NCI-H524 (cell line): ENCODE measurements around the gene TRAK1.

Experiments
- DNase-seq, 2 experiments: peaks; one replicate each; lab custom pipeline; 2025; lab: John Stamatoyannopoulos, UW

TRAK1 gene

DNA sequence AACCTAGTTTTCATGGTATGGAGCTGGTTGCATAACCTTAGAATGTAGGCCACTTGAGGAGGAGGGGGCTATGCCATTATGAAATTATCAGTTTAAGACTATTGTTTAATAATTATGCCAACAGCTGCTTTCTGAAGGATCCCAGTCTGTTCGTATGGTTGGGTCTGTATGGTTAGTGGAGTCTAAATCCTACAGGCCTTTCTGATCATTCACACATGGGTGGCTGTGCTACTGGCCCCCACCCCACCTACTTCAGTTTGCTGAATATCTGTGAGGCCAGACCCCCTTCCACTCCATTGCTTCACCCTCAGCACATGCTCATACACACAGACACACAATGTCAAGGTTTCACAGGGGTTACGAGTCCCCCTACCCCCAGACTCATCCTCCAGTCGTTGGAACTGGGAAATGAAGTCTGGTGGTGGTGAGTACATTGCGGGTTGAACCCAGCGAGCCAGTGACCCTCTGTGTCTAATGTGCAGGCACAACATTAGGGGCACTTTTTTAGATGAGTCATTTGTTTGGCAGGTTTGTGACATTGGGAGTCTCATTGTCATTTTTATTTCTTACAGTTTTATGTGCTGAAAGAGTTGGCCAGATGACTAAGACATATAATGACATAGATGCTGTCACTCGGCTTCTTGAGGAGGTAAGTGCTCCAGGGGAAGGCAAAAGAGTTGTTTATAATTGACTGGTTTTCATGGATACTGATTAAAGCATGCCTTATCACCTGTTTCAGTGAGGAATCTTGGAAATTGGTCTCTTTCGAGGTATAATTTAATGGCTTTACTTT, 85.3 kb downstream of the TRAK1 start:
- peak; percentile 47 to 79 for DNase-seq

GRCh38 chr3:42177068-42177800, 86.1 kb downstream of the TRAK1 start:
- DNase-seq, result no peak

- no peak for DNase-seq
Observed at GRCh38 chr3:42177801-42178150, 86.6 kb downstream of the TRAK1 start.

- DNase-seq, result peak in 1 of 2 experiments; percentile 10
Observed at GRCh38 chr3:42179110-42179725, 88.1 kb downstream of the TRAK1 start.

DNA sequence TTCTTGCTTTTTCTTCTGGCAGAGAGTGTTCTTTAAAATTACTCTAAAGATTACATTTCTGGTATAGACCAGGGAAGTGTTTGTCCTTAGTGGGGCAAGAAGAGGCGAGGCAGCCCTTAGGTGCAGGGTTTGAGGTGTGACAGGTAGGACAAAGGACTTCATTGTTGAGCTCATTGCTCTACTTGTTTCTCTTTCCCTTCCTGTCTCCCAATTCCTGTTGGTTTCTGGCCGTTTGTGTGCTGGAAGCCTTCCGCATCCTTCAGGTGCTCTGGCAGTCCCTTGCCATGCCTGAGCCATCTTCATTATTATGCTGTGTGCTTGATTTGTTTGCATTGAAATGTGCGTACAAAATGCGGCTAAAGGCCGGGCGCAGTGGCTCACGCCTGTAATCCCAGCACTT, 89.7 kb downstream of the TRAK1 start:
- no peak for DNase-seq

DNA sequence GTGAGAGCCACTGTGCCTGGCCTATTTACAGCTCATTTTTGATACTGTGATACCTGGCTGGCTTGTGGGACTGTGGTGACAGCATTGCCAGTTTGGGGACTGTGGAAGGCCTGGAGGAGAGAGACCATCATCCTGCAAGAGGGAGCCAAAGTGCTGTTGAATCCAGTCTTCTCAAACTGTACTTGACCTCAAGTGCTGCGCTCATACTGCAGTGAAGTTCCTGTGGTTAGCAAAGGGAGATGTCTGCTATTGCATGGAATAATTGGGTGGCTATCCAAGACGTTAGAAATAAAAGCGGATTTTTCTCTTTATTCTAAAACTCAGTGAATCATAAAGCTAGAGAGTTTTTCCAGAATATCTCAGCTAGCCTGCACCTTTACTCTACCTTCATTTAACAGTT, 91.4 kb downstream of the TRAK1 start:
- DNase-seq, result no peak

- no peak for DNase-seq
Observed at GRCh38 chr3:42183991-42184632, 93.0 kb downstream of the TRAK1 start.

GRCh38 chr3:42184651-42185443, 93.7 kb downstream of the TRAK1 start:
- no peak for DNase-seq

DNA sequence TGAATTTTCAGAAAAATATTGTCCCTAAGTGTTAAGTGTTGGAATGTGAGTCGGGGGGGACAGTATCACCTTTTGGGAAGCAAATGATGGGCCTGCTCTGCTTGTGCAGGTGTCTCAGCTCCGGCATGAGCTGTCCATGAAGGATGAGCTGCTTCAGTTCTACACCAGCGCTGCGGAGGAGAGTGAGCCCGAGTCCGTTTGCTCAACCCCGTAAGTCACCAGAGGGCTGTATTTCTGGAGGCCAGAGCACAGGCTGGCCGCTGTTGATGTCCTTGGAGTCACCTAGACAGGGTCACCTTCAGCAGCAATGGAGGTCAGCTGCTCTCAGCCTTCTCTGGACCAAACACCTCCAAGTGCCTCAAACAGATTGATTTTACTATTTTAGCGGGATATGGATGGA, 96.8 kb downstream of the TRAK1 start:
- no peak for DNase-seq

- DNase-seq, result no peak
Observed at GRCh38 chr3:42188376-42188775, 97.2 kb downstream of the TRAK1 start.

DNA sequence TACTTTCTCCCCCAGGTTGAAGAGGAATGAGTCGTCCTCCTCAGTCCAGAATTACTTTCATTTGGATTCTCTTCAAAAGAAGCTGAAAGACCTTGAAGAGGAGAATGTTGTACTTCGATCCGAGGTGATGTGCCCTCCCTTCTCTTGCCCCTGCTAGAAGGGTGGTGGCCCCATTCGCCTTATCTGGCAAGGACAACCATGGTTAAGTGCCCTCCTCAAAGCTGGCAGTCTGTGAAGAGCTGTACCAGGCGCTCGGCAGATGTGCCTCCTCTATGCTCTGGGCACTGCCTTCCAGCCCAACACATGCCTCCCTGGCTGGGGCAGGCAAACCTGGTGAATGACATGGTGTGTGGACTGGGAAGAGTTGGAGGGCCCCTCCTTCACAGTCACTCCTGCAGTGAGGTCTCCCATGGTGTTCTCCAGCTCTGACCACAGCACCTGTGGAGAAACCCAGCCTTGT, 97.9 kb downstream of the TRAK1 start:
- DNase-seq, result no peak

GRCh38 chr3:42189736-42190135, 98.6 kb downstream of the TRAK1 start:
- no peak for DNase-seq

DNA sequence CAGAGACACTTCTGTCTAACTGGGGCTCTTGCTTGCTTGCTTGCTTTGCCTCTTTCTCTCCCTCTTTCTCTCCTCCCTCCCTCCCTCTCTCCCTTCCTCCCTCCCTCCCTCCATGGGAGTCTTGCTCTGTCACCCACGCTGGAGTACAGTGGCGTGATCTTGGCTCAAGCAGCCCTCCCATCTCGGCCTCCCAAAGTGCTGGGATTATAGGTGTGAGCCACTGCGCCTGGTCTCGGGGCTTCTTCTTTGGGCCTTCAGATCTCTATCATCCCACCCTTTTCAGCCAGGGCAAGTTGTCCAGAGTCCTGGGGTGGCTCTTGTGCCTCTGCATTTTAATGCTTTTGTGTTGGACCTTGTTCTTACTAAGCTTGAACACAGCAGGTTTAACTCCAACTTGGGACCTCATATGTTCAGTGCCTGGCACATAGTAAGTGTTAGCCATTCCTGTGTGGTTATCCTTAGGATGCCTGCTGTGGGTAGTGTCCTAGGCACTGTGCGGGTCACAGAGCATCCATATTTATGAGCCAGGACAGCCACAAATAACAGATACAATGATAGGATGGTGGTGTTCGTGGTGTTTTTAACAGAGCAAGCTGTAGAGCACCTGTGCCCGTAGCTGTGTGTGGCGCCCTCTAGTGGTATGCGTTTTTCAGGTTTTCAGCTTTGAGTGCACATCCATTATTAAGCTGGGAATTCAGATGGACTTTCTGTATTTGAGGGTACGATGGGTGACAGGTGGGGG, 99.7 kb downstream of the TRAK1 start:
- peak; percentile 58 to 83 for DNase-seq

DNA sequence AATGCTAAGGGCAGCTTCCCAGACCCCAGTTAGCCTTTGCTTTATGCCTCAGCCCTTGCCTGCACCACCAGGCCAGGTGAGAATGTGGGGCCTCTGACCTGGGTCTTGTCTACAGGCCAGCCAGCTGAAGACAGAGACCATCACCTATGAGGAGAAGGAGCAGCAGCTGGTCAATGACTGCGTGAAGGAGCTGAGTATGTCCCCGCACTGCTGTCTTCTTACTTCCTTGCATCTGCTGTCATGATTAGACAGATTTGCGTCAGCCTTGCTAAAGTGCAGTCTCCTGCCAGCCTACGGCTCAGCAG, 100.2 kb downstream of the TRAK1 start:
- DNase-seq, result peak; percentile 58 to 83

DNA sequence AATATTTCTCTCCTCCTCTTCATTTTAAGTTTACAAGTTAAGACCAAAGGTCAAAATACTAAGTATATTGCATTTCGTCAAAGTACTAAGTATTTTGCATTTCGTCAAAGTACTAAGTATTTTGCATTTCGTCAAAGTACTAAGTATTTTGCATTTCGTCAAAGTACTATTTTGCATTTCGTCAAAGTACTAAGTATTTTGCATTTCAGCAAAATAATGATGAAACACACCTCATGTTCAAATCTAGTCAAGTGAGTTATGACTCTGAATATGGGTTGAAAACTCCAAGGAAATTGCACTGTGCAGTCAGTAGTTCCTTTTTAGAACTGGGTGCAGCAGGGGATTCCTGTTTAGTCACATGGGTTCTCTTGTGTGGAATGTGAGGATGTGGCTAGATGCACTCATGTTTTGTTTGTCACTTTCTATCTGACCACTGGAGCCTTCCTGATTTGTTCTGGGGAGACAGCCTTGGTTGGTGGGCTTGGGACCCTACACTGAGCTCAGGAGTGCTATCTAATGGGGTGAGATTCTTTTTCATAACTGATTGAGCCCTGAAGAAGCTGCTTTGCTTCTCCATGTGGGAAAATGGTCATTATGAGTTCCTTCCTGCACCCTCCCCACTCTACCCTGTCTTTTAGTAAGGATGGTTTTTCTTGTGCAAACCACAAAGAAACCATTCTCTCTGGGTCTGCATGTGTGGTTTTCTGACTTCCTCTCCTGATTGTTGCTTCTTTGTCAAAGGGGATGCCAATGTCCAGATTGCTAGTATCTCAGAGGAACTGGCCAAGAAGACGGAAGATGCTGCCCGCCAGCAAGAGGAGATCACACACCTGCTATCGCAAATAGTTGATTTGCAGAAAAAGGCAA, 101.4 kb downstream of the TRAK1 start:
- DNase-seq, result no peak

DNA sequence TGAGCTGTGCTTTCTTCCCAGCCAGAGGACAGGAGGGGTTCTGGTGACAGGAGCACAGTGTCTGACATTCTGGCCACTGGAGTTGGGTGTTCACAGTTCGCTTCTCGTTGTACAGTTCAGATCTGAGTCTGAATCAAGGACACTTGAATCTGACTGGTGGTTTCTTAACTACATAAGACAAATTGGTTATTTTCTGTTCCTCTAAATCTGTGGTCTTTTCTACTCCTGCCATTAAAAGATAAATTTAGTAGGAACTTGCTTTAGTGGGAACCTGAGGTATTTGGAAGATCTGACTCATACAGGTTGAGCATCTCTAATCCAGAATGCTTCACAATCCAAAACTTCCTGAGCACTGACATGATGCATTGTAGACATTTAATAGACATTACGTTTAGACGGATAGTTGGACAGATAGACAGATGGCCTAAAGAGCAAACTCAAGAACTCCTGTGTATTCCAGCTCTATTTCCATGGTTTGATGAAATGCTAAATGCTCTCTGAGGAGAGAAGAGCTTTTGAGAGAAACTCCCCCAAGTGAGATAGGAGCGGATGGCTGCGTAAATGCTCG, 103.9 kb downstream of the TRAK1 start:
- no peak for DNase-seq

DNA sequence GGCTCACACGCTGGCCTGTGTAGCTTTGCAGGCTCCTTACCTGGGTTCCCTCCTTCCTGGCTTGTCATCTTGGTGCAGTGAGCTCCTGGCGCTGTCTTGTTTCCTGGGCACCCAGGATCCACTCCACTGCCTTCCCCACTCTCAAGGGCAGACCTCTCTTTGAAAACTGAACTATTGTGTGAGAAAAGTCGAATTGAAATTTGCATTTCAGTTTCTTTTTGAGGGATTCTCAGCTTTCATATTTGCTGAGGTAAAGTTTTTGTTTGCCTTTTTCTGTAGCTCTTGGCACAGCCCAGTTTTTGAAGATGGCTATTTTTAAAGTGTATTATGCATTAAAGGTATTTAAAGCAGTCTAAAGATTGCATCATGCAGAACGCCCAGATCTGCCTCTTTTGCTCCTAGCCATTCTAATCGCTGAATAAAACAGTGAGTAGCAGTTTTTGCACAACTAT, 104.7 kb downstream of the TRAK1 start:
- DNase-seq, result no peak

DNA sequence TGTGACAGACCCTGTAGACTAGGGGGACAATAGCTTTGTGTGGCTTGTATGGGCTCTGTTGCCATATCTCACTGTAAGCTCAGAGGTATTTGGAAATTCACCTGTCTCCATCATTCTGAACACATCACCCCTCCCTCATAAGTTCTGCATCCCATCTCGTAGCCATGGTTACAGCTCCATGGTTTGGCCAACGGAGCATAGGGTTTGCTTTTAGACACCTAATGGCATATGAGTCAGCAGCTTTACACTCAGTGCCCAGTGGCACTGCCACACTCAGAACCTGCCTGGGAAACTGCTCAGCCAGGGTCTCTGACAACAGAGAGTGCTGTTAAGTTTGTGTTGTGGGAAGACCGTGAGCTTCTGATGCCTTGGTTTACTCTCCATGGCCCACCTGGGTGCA, 107.6 kb downstream of the TRAK1 start:
- DNase-seq, result no peak

- no peak for DNase-seq
Observed at GRCh38 chr3:42202217-42202865, 111.2 kb downstream of the TRAK1 start.
